Inflammatory macrophage treated with lipopolysaccharide for 1 hour (primary cell): ENCODE results near the gene COL6A2.
"Not testable (repeated sequence)": the region's sequence is repeated elsewhere in the genome, so short reads cannot be mapped to it uniquely, and the experiment has no call there.

Source experiments
- DNase-seq, 2 donors: peaks; one replicate each; pipeline ENCODE4 v3.0.0-alpha.2; 2020 to 2022

COL6A2 gene

GRCh38 chr21:46095083-46095719, 2.7 kb upstream of the COL6A2 start:
- DNase-seq, result no peak

DNA sequence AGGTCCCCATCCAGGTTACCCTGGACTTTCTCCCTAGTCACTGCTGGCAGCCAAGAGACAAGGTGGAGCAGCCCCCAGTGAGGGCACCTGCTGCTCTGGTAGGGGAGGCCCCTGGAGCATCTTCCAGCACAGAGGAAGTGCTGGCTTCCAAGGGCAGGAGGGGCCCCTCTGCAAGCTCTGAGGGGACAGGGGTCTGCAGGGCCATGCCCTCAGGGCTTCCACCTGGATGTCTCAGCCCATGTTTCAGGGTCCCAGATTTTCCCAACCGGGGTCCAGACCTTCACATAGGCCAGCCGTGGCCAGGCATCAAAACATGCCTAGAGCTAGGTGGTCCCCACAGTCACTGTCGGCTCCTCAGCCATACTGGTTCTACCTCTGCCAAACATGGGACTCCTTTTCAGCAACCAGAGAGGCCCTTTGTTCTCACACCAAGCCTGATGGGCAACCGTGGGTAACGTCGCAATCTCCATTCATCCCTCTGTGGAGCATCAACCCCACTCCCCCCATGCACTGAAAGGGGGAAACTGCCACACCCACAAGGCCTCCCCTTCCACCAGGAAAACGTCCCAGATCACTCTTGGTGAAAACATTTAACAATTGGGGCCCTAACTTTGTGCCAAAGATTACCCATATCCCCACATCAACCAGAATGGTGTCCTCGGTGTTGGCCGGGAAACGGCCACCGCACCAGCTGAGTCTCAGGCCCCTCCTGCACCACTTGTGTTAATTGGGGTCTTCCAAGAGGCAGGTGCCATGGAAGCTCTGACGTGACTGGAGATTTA, 1.9 kb upstream of the COL6A2 start:
- no peak for DNase-seq

DNA sequence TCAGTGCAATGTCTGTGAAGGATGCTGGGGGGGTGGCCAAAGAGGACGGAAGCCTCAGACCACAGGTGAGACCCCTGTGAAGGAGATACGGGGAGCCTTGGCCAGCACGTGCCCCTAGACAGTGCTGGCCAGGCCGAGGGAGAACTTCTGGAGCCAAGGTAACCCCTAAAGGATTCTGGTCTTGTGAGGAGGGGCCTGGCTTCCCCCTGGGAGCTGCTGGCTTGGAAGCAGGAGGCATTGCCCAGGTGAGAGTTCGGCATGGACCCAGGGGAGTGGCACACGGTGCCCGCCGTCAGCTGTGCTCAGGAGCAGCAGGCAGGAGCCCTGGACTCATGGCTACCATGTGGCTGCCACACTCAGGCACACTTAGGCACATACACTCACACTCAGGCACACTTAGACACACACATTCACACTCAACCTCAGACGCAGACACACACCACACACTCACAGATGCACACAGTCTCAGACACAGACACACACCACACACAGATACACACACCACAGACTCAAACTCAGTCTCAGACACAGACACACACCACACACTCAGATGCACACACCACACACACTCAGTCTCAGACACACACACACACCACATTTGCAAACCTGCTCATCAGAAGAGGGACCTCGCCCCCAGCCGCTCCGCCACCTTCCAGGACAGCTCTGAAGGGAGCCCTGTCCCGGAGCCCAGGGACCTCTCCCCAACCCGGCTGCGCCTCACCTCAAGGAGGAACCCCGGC, 1.1 kb upstream of the COL6A2 start:
- no peak for DNase-seq

- no peak for DNase-seq
Observed at GRCh38 chr21:46098303-46099141, 610 bp downstream of the COL6A2 start.

- DNase-seq, result no peak
Observed at GRCh38 chr21:46099476-46099875, 1.6 kb downstream of the COL6A2 start.

DNA sequence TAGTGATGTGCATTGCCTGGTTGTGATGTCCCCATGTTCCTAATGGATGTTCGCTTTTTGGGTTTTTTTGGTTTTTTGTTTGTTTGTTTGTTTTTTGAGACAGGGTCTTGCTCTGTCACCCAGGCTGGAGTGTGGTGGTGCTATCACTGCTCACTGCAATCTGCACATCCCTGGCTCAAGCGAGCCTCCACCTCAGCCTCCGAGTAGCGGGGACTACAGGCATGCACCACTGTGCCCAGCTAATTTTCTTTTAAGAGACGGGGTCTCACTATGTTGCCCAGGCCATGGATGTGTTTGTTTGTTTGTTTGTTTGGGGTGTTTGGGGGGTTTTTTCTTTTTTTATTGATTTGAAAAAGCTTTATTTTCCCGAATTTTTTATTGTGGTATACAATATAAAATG, 2.1 kb downstream of the COL6A2 start:
- no peak for DNase-seq

DNA sequence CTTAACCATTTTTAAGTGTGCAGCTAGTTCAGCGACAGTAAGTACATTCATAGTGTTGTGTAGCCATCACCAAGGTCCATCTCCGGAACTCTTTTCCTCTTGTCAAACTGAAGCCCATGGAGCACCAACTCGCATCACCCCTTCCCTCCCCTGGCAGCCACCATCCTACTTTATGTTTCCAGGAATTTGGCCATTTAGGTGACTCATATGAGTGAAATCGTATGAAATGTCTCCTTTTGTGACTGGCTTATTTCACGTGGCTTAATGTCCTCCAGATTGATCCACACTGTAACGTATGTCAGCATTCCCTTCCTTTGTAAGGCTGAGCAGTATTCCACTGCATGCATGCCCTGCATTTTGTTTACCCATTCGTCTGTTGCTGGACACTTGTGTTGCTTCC, 2.5 kb downstream of the COL6A2 start:
- DNase-seq, result no peak

DNA sequence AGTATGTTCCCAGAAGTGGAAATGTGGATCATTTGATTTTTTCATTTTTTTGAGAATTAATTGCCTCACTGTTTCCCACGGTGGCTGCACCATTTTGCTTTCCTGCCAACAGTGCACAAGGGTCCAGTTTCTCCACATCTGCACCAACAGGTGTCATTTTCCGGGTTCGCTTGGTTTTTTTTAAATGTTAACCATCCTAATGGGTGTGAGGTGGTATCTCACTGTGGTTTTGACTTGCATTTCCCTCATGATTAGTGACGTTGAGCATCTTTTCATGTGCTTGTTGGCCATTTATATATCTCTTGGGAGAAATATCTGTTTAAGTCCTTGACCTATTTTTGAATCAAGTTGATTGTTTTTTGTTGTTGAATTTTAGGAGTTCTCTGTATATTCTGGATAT, 3.0 kb downstream of the COL6A2 start:
- DNase-seq, result no peak

- DNase-seq, result no peak
Observed at GRCh38 chr21:46104104-46104503, 6.2 kb downstream of the COL6A2 start.

- DNase-seq, result not testable (repeated sequence)
Observed at GRCh38 chr21:46107376-46107775, 9.5 kb downstream of the COL6A2 start.

- DNase-seq, result no peak
Observed at GRCh38 chr21:46108827-46109312, 11.0 kb downstream of the COL6A2 start.

DNA sequence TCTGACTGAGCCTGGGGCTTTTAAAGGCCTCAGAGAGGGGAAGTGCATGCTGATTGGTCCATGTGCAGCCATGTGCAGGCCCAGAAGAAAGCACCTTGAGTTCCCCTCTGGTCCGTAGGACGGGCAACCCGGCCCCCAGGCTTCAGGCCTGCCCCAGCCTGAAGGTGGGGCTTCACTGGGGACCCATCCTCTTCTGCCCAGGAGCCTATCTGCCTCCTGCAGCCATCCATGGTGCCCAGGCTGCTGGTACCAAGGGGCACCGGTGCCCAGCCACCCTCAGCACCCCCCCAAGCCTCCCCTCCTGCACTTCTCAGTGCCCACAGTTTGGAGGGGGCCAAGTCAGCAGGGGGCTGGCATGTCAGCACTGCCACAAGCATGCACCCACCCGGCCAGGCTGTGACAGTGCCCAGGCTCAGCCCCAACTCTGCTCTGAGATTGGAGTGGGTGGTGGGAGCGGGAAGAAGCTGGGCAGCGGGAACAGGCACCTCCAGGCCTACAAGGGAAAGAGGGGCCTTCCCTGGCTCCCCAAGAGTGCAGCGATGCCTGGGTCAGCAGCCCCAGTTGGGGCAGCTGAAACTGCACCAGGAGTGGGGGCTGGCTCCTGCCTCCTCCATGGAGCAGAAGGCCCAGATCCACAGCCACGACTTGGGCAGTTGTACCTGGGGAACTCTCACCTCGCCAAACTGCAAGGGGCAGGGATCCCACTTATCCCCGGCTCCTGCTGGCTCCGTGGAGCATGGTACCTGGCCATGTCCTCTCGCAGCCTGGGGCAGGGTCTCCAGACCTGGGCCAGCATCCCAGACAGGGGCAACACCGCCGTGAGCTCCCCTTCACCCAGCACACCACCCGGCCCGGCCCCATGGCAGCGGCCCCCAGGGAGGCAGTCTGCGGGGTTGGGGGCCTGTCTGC, 11.7 kb downstream of the COL6A2 start:
- DNase-seq, result no peak

DNA sequence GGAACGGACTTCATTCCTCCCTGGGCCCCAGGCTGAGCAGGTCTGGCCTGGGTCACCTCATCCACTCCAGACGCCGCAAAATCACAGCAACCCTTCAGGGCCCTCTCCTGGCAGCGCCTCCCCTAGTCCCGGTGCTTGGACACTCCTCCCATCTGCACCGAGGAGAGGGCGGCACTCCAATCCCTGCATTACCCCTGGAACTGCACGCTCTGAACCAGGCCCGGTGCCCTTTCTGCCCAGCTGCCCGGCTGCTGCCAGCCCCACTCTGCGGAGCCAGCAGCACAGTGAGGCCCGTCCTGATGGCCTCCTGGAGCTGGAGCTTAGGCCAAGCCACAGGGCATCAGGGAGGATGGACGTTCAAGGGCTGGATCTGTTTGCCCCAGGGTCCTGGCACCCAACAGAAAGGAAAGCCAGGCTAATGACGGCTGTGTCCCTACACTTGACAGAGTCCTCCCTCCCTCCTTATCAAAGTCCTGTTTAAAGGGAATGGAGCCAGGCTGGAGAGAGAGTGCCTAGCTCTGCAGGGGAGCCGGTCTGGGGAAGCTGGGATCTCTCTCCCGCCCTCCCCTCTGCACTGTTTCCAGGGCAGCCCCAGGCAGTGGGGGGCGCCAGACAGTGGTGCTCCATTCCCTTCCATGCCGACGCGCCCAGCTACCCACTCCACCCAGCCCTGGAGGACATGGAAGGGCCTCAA, 12.7 kb downstream of the COL6A2 start:
- DNase-seq, result no peak

- no peak for DNase-seq
Observed at GRCh38 chr21:46111193-46111571, 13.3 kb downstream of the COL6A2 start.

- no peak for DNase-seq
Observed at GRCh38 chr21:46111857-46112724, 14.2 kb downstream of the COL6A2 start.

DNA sequence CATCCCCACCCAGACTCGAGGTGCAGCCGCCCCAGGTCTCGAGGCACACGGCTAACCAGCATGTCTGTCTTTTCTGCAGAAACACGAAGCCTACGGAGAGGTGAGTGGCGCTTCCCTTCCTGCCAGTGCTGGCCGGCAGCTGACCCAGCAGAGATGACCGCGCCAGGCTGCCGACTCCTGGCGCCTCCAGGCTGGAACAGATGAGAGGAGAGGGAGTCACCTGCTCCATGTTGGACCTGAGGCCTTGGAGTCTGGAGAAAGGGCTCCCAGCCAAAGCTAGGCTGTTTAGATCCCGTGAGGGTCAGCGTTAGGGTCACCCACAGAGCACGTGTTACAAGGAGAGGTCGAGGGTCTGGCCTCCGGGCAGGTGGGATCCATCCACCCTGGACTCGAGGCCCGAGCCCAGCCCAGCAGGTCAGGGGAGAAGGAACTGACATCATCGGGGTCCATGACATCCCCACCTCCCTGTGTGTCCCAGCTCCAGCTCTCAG, 14.9 kb downstream of the COL6A2 start:
- DNase-seq, result no peak

- no peak for DNase-seq
Observed at GRCh38 chr21:46113497-46114176, 15.7 kb downstream of the COL6A2 start.

DNA sequence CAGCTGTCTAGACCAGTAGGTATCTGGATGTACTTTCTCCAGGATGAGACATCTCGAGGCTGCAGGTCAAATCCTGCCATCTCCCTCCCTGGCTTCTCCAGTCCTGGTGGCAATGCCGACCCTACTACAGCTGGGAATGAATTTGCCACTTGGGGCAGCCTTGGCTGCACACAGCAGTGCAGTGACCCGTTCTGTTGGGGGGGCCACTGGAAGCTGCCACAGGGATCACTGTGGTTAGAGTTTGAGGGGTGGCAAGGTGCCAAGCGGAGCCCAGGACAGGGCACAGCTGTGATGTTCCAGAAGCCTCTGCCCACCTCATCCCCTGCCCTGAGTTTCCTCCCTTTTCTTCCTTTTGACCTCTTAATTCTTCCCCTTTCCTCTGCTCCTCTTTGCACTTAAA, 17.1 kb downstream of the COL6A2 start:
- no peak for DNase-seq
